CD4-positive, alpha-beta memory T cell (primary cell): ENCODE results near the gene TMEM63B. TPM values are rescaled to one million over a fixed set of nuclear protein-coding genes. Genes with fewer than 3 reads are reported as not detected.
"Not testable (repeated sequence)": the region's sequence is repeated elsewhere in the genome, so short reads cannot be mapped to it uniquely, and the experiment has no call there.

Experiments
- CTCF ChIA-PET: fragments of 350-600 bp; sonication (Branson Sonifier 250); formaldehyde crosslinking; loops from one replicate; lab custom pipeline; 2021; ENCODE audit warnings: inconsistent platforms; ENCODE audit not compliant: partially characterized antibody; lab: Charles Lee
- POLR2A ChIA-PET: fragments of 350-600 bp; sonication (Branson Sonifier 250); formaldehyde crosslinking; loops from one replicate; lab custom pipeline; 2021; ENCODE audit not compliant: partially characterized antibody; lab: Charles Lee
- DNase-seq, 5 donors: peaks; one replicate each; pipeline versions ENCODE4 v3.0.0 to v3.0.0-alpha.2; 2020 to 2022; ENCODE audit warnings: mixed read lengths in 1 of 5
- H3K27ac ChIP-seq: one replicate; pipeline ENCODE4 v1.7.0; 2013; ENCODE audit warnings: low read depth, low read length
- H3K27me3 ChIP-seq: 2 replicates; pipeline ENCODE4 v1.7.0; 2013; ENCODE audit warnings: mild to moderate bottlenecking, low read length, moderate library complexity; ENCODE audit not compliant: insufficient read depth
- H3K36me3 ChIP-seq: 2 replicates; pipeline ENCODE4 v1.7.0; 2013; ENCODE audit warnings: mild to moderate bottlenecking, low read length, moderate library complexity; ENCODE audit not compliant: insufficient read depth
- H3K4me1 ChIP-seq: 2 replicates; pipeline ENCODE4 v1.7.0; 2013; ENCODE audit warnings: mild to moderate bottlenecking, low read length, moderate library complexity; ENCODE audit not compliant: insufficient read depth
- H3K4me3 ChIP-seq, 2 donors: one replicate each; pipeline ENCODE4 v1.7.0; 2013; ENCODE audit warnings: low read length in 2 of 2, mild to moderate bottlenecking in 1 of 2
- H3K9me3 ChIP-seq, 2 donors: one replicate each; pipeline ENCODE4 v1.7.0; 2013; ENCODE audit warnings: low read length in 2 of 2, control low read depth in 1 of 2; ENCODE audit not compliant: control insufficient read depth in 1 of 2
- H3K27ac Mint-ChIP-seq, 7 donors: one replicate each; pipeline ENCODE4 v1.8.0; 2020 to 2021; ENCODE audit warnings: mixed read lengths in 7 of 7, mild to moderate bottlenecking in 6 of 7, inconsistent platforms in 3 of 7, moderate library complexity in 3 of 7
- H3K27me3 Mint-ChIP-seq, 2 donors: one replicate each; pipeline ENCODE4 v1.8.0; 2020 to 2021; ENCODE audit warnings: mixed read lengths in 2 of 2
- H3K36me3 Mint-ChIP-seq, 2 donors: one replicate each; pipeline ENCODE4 v1.8.0; 2020 to 2021; ENCODE audit warnings: mixed read lengths in 2 of 2, inconsistent platforms in 1 of 2, mild to moderate bottlenecking in 1 of 2
- H3K4me1 Mint-ChIP-seq, 4 donors: one replicate each; pipeline ENCODE4 v1.8.0; 2020 to 2021; ENCODE audit warnings: mixed read lengths in 4 of 4, mild to moderate bottlenecking in 1 of 4
- H3K4me3 Mint-ChIP-seq, 8 donors: one replicate each; pipeline ENCODE4 v1.8.0; 2020 to 2021; ENCODE audit warnings: mixed read lengths in 8 of 8, mild to moderate bottlenecking in 7 of 8, moderate library complexity in 6 of 8, inconsistent platforms in 3 of 8
- H3K9me3 Mint-ChIP-seq, 8 donors: one replicate each; pipeline ENCODE4 v1.8.0; 2020 to 2021; ENCODE audit warnings: mixed read lengths in 8 of 8, mild to moderate bottlenecking in 5 of 8, inconsistent platforms in 3 of 8, moderate library complexity in 1 of 8
- intact Hi-C: fragments of 100-400 bp; cut with micrococcal nuclease; formaldehyde crosslinking; loops from one replicate; pipeline ENCODE4 v1.15.1; 2023
- polyA plus RNA-seq, 2 donors: library from polyadenylated mRNA; unstranded; fragments of 300-500 nt; fragmentation: Illumina TruSeq; gene quantifications; one replicate each; pipeline ENCODE4 v1.2.3, GENCODE V29; 2021
- total RNA-seq, 2 experiments: library from RNA; stranded (reverse); gene quantifications; one replicate each; pipeline ENCODE4 v1.2.3, GENCODE V29; 2021

TMEM63B gene
- total and polyA plus RNA-seq, 4 experiments from 2014 or later: 0.91 to 24.1 (median 11.5) TPM

DNA sequence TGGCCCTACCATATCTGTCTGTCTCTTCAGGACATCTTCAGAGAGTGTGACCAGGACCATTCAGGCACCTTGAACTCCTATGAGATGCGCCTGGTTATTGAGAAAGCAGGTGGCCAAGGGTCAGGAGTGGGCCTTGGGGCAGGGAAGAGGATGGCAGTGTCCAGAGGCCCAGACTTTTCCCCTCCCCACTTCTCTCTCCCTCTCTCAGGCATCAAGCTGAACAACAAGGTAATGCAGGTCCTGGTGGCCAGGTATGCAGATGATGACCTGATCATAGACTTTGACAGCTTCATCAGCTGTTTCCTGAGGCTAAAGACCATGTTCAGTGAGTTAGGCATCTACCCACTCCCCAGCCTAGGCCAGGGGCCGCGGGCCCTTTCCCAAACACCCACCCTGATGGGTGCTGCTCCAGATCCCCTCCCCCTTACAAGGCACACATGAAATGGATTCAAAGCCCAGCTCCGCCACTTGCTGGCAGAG, 55.6 kb downstream of the TMEM63B start:
- no peaks in the 10 kb centered on the region for H3K9me3 Mint-ChIP-seq
- Histone ChIP-seq H3K36me3 (no peaks in the 10 kb centered on the region), H3K27ac (no peak overlapping the region), H3K27me3 (no peaks in the 10 kb centered on the region), H3K4me3 (no peak overlapping the region), H3K4me1 (no peaks in the 10 kb centered on the region), H3K9me3 (no peaks in the 10 kb centered on the region)
- no peak for DNase-seq
- intact Hi-C loops: no loop called here
- H3K27me3 Mint-ChIP-seq: peaks cover 0 to 2% of the 10 kb centered on the region in 2 donors
- POLR2A ChIA-PET: no interaction called here
- H3K27ac Mint-ChIP-seq: no peak overlapping the region
- H3K4me1 Mint-ChIP-seq: peaks cover 5 to 7% (median 6%) of the 10 kb centered on the region in 4 donors
- H3K36me3 Mint-ChIP-seq: no peaks in the 10 kb centered on the region
- CTCF ChIA-PET: no interaction called here
- no peak overlapping the region for H3K4me3 Mint-ChIP-seq

DNA sequence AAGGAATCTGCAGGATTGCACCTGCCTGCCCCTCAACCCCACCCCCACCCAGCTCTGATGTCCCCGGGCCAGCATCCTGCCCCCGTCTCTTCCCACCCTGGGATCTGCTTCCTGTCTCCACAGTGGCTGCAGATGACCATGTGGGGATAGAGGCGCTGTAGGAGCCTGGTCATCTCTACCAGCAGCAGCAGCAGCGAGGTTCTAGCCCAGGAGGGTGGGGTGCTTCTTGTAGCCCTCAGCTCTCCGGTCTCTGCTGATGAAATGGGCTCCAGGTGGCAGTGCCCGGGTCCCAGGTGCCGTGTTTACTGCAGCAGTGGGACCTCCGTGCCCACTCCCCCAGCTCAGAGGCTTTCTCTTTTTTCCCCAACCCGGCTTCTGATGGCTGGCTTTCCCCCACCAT, 56.4 kb downstream of the TMEM63B start:
- ChIA-PET POLR2A (no interaction called here), CTCF (no interaction called here)
- no peaks in the 10 kb centered on the region for H3K4me1 ChIP-seq
- no peaks in the 10 kb centered on the region for H3K36me3 ChIP-seq
- H3K27me3 ChIP-seq: no peaks in the 10 kb centered on the region
- intact Hi-C loops: no loop called here
- no peak overlapping the region for H3K27ac ChIP-seq
- H3K9me3 ChIP-seq: no peaks in the 10 kb centered on the region
- H3K27ac Mint-ChIP-seq: no peak overlapping the region
- peaks cover 0 to 2% of the 10 kb centered on the region in 2 donors for H3K27me3 Mint-ChIP-seq
- H3K4me3 Mint-ChIP-seq: no peak overlapping the region
- H3K9me3 Mint-ChIP-seq: no peaks in the 10 kb centered on the region
- H3K36me3 Mint-ChIP-seq: no peaks in the 10 kb centered on the region
- no peak for DNase-seq
- no peak overlapping the region for H3K4me3 ChIP-seq
- peaks cover 5 to 7% (median 6%) of the 10 kb centered on the region in 4 donors for H3K4me1 Mint-ChIP-seq

GRCh38 chr6:44185356-44185755, 58.0 kb downstream of the TMEM63B start:
- H3K4me3 Mint-ChIP-seq, H3K36me3 ChIP-seq, intact Hi-C loops, H3K27ac ChIP-seq, H3K4me1 Mint-ChIP-seq, H3K36me3 Mint-ChIP-seq, H3K9me3 ChIP-seq, DNase-seq, H3K9me3 Mint-ChIP-seq, H3K27ac Mint-ChIP-seq, H3K4me1 ChIP-seq, H3K4me3 ChIP-seq, H3K27me3 Mint-ChIP-seq, POLR2A ChIA-PET, H3K27me3 ChIP-seq: not testable (repeated sequence)
- CTCF ChIA-PET: interaction anchor here (1.5 kb wide), 1 partner anchor 68 kb away, joined by 3 read pairs; no protein-coding TSS in a partner anchor

- intact Hi-C loops: no loop called here
- H3K36me3 Mint-ChIP-seq: no peaks in the 10 kb centered on the region
- Histone ChIP-seq H3K36me3 (no peaks in the 10 kb centered on the region), H3K4me3 (no peak overlapping the region), H3K27ac (no peak overlapping the region), H3K9me3 (no peaks in the 10 kb centered on the region), H3K4me1 (no peaks in the 10 kb centered on the region), H3K27me3 (no peaks in the 10 kb centered on the region)
- H3K4me3 Mint-ChIP-seq: peak overlapping the region in 2 of 8 donors; percentile 13 to 26
- no peaks in the 10 kb centered on the region for H3K9me3 Mint-ChIP-seq
- H3K4me1 Mint-ChIP-seq: peaks cover 5 to 7% (median 6%) of the 10 kb centered on the region in 4 donors
- peaks cover 2 to 3% of the 10 kb centered on the region in 2 donors for H3K27me3 Mint-ChIP-seq
- POLR2A ChIA-PET: no interaction called here
- CTCF ChIA-PET: interaction anchor here (0.8 to 1.5 kb wide), 2 partner anchors 49 to 67 kb away, joined by 3 read pairs; no protein-coding TSS in a partner anchor
- DNase-seq: no peak
- peak overlapping the region in 3 of 7 donors; percentile 34 to 82 (median 79) for H3K27ac Mint-ChIP-seq
Observed at GRCh38 chr6:44185953-44186634, 58.7 kb downstream of the TMEM63B start.

GRCh38 chr6:44186635-44187025, 59.3 kb downstream of the TMEM63B start:
- H3K27me3 Mint-ChIP-seq: peaks cover 2 to 3% of the 10 kb centered on the region in 2 donors
- POLR2A ChIA-PET: no interaction called here
- intact Hi-C loops: no loop called here
- Histone ChIP-seq H3K36me3 (no peaks in the 10 kb centered on the region), H3K27me3 (no peaks in the 10 kb centered on the region), H3K4me1 (no peaks in the 10 kb centered on the region), H3K27ac (no peak overlapping the region), H3K9me3 (no peaks in the 10 kb centered on the region), H3K4me3 (no peak overlapping the region)
- CTCF ChIA-PET: interaction anchor here (0.8 kb wide), 1 partner anchor 49 kb away, joined by 3 read pairs; no protein-coding TSS in a partner anchor
- no peak for DNase-seq
- no peaks in the 10 kb centered on the region for H3K9me3 Mint-ChIP-seq
- H3K36me3 Mint-ChIP-seq: no peaks in the 10 kb centered on the region
- peaks cover 5 to 7% (median 6%) of the 10 kb centered on the region in 4 donors for H3K4me1 Mint-ChIP-seq
- no peak overlapping the region for H3K4me3 Mint-ChIP-seq
- no peak overlapping the region for H3K27ac Mint-ChIP-seq

DNA sequence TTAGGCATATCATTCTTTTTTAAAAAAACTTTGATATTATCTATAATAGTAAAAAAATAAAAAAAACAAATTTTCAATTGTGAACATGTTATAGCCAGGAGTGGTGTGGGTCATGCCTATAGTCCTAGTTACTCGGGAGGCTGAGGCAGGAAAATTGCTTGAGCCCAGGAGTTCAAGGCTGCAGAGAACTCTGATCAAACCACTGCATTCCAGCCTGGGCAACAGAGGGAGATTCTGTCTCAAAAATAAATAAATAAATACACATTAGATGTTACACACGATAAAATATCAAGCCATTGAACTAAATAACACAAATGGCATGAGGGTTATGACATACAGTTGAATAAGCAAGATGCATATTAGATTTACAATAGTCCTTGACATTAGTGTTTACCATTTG, 61.5 kb downstream of the TMEM63B start:
- no peaks in the 10 kb centered on the region for H3K4me1 ChIP-seq
- no peaks in the 10 kb centered on the region for H3K9me3 Mint-ChIP-seq
- H3K27ac Mint-ChIP-seq: no peak overlapping the region
- ChIA-PET CTCF (interaction anchor here (1.3 kb wide), 1 partner anchor 49 kb away, joined by 4 read pairs; no protein-coding TSS in a partner anchor), POLR2A (interaction anchor here (0.7 kb wide), 1 partner anchor 1641 kb away, joined by 3 read pairs; no protein-coding TSS in a partner anchor)
- H3K36me3 Mint-ChIP-seq: no peaks in the 10 kb centered on the region
- H3K36me3 ChIP-seq: no peaks in the 10 kb centered on the region
- no peak overlapping the region for H3K4me3 ChIP-seq
- no peak overlapping the region for H3K27ac ChIP-seq
- no peak overlapping the region for H3K4me3 Mint-ChIP-seq
- intact Hi-C loops: no loop called here
- H3K9me3 ChIP-seq: no peaks in the 10 kb centered on the region
- H3K27me3 Mint-ChIP-seq: peaks cover 6 to 9% of the 10 kb centered on the region in 2 donors
- peaks cover 5 to 7% (median 6%) of the 10 kb centered on the region in 4 donors for H3K4me1 Mint-ChIP-seq
- H3K27me3 ChIP-seq: no peaks in the 10 kb centered on the region
- no peak for DNase-seq

DNA sequence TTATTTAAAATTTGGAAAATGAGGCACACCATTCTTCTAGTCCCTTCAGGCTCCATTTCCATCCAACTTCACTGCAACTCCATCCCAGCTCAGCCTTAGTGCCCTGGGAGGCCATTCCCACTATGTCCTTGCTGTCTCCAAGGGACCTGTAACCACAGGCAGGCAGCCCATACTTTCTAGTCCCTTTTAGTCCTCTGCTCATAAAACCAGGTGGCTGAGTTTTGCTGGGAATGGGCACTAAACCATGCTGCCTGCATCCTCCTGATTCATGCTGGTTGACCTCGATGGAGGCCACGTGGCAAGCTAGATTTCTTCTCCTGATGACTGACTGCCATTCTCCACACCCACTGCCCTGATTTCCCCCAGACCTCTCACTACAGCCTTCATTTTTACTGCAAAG, 61.9 kb downstream of the TMEM63B start:
- no peak for DNase-seq
- H3K27me3 Mint-ChIP-seq: peaks cover 6 to 12% of the 10 kb centered on the region in 2 donors
- Histone ChIP-seq H3K4me1 (no peaks in the 10 kb centered on the region), H3K36me3 (no peaks in the 10 kb centered on the region), H3K27ac (no peak overlapping the region), H3K9me3 (no peaks in the 10 kb centered on the region), H3K4me3 (no peak overlapping the region), H3K27me3 (no peaks in the 10 kb centered on the region)
- no peaks in the 10 kb centered on the region for H3K36me3 Mint-ChIP-seq
- H3K27ac Mint-ChIP-seq: peak overlapping the region in 2 of 7 donors; percentile 30 to 81
- intact Hi-C loops: no loop called here
- H3K4me3 Mint-ChIP-seq: no peak overlapping the region
- H3K4me1 Mint-ChIP-seq: peaks cover 5 to 7% (median 6%) of the 10 kb centered on the region in 4 donors
- no peaks in the 10 kb centered on the region for H3K9me3 Mint-ChIP-seq
- CTCF ChIA-PET: interaction anchor here (1.3 kb wide), 1 partner anchor 48 kb away, joined by 4 read pairs; no protein-coding TSS in a partner anchor
- POLR2A ChIA-PET: no interaction called here
